Psoas muscle (tissue), 8 donors: ENCODE data around the gene MXD4. TPM values are rescaled to one million over a fixed set of nuclear protein-coding genes. Genes with fewer than 3 reads are reported as not detected.
A peak's percentile ranks its signal among the peaks of the same experiment; 100 is the strongest.

Experiments
- ATAC-seq, 4 donors: fragments of 200-7000 bp; cut with Tn5 transposase; one replicate each; pipeline ENCODE4 v1.9.1; 2020; ENCODE audit warnings: moderate library complexity in 3 of 4, mild to moderate bottlenecking in 2 of 4
- DNase-seq, 2 donors: peaks; one replicate each; pipeline ENCODE4 v3.0.0-alpha.2; 2020
- H3K27ac ChIP-seq: fragments of 200-600 bp; one replicate; pipeline ENCODE4 v1.8.0; 2022
- H3K27me3 ChIP-seq, 3 donors: fragments of 200-600 bp in 1 of 3; one replicate each; pipeline versions ENCODE4 v1.6.1 to v1.8.0; 2013 to 2022; ENCODE audit warnings: low read length in 2 of 3, mild to moderate bottlenecking in 2 of 3, moderate library complexity in 1 of 3; ENCODE audit not compliant: insufficient read depth in 3 of 3
- H3K36me3 ChIP-seq, 2 donors: fragments of 200-600 bp in 1 of 2; one replicate each; pipeline versions ENCODE4 v1.6.1 to v1.8.0; 2013 to 2022; ENCODE audit warnings: low read depth in 1 of 2, mild to moderate bottlenecking in 1 of 2, moderate library complexity in 1 of 2; ENCODE audit not compliant: insufficient read depth in 1 of 2
- H3K4me1 ChIP-seq: fragments of 200-600 bp; one replicate; pipeline ENCODE4 v1.8.0; 2022
- H3K4me3 ChIP-seq: fragments of 200-600 bp; one replicate; pipeline ENCODE4 v1.8.0; 2022; ENCODE audit warnings: mild to moderate bottlenecking
- H3K9me3 ChIP-seq: fragments of 200-600 bp; one replicate; pipeline ENCODE4 v1.8.0; 2022
- CTCF ChIP-seq: fragments of 200-600 bp; IDR thresholded peaks from one replicate; pipeline ENCODE4 v1.8.0; 2022; ENCODE audit warnings: antibody characterized with exemption
- WGBS, 3 donors: extraction: QIAGEN DNeasy Blood & Tissue Kit; methylation state at CpG; one replicate each; pipeline versions ENCODE4 v1.1.6 to v1.1.7; 2013; 5-methylcytosine and 5-hydroxymethylcytosine counted together
- intact Hi-C, 2 donors: fragments of 100-400 bp; cut with DNase I; formaldehyde crosslinking; loops; one replicate each; pipeline versions ENCODE4 v1.11.0 to v1.14.2; 2022
- polyA plus RNA-seq, 3 donors: library from polyadenylated mRNA; stranded (reverse); fragments of 200-250 nt; gene quantifications; one replicate each; pipeline ENCODE4 v1.2.3, GENCODE V29; 2013
- total RNA-seq, 4 donors: library from RNA; stranded (reverse); fragmentation: NEBNext Ultra II Directional in 2 of 4; extraction: Animal tissue kit (Norgen Biotek cat#: 25700) in 2 of 4; gene quantifications; one replicate each; pipeline versions ENCODE4 v1.2.1 to v1.2.4, GENCODE V29; 2021 to 2023
- donor health status: healthy with polysubstance abuse.
- donor health status: DM: no; HTN: no; CAD: no; lungs with moderate emphysema.
- donor health status: Bipolar disorder and iron deficiency.
- donor health status: healthy.
- donor health status: DM: yes; HTN: yes; CAD: no.
- donor health status: DM: no; HTN: no; CAD: no.
- donor health status: DM: no; HTN: no; CAD: no.
- donor health status: DM: yes; HTN: yes; CAD: no.

The MXD4 gene
- total and polyA plus RNA-seq, 7 donors = 15.4 to 36.7 (median 29.9) TPM

- no peaks in the 10 kb centered on the region for H3K9me3 ChIP-seq
- no peak for TF ChIP-seq CTCF
- WGBS, 3 donors = 62 to 70% (median 62%) methylated on average over 19 of the region's 19 CpGs
- ATAC-seq (no peak), DNase-seq (no peak)
- H3K4me1 ChIP-seq = no peaks in the 10 kb centered on the region
- no peak overlapping the region for H3K27ac ChIP-seq
- H3K36me3 ChIP-seq = no peaks in the 10 kb centered on the region
- no peak overlapping the region for H3K4me3 ChIP-seq
- no peaks in the 10 kb centered on the region for H3K27me3 ChIP-seq
- intact Hi-C loops = no loop called here
These were observed 25.1 kb upstream of the MXD4 start for GRCh38 chr4:2286904-2287593.

GRCh38 chr4:2285613-2286381 lies 23.9 kb upstream of the MXD4 start:
- DNase-seq (peak; percentile 15 to 55), ATAC-seq (no peak)
- no peak overlapping the region for H3K27ac ChIP-seq
- intact Hi-C loops = no loop called here
- WGBS, 3 donors = 75 to 80% (median 78%) methylated on average over 19 to 27 of the region's 27 CpGs
- no peaks in the 10 kb centered on the region for H3K36me3 ChIP-seq
- H3K4me3 ChIP-seq = no peak overlapping the region
- H3K9me3 ChIP-seq = no peaks in the 10 kb centered on the region
- H3K4me1 ChIP-seq = no peaks in the 10 kb centered on the region
- H3K27me3 ChIP-seq = no peaks in the 10 kb centered on the region
- no peak for TF ChIP-seq CTCF

- no peak for TF ChIP-seq CTCF
- intact Hi-C loops = loop anchor here in 1 of 2 donors (5.0 kb wide), 1 partner anchor 52 kb away; no protein-coding TSS in a partner anchor
- Histone ChIP-seq H3K27ac (no peak overlapping the region), H3K4me1 (no peaks in the 10 kb centered on the region), H3K27me3 (no peaks in the 10 kb centered on the region), H3K36me3 (no peaks in the 10 kb centered on the region), H3K4me3 (no peak overlapping the region), H3K9me3 (no peaks in the 10 kb centered on the region)
- ATAC-seq (no peak), DNase-seq (peak in 1 of 2 donors; percentile 7)
- 83 to 86% (median 86%) methylated on average over 13 to 15 of the region's 15 CpGs for WGBS, 3 donors
These were observed 23.2 kb upstream of the MXD4 start for GRCh38 chr4:2284934-2285612.

- ATAC-seq (no peak), DNase-seq (no peak)
- no peak for TF ChIP-seq CTCF
- H3K4me1 ChIP-seq = no peaks in the 10 kb centered on the region
- no peak overlapping the region for H3K27ac ChIP-seq
- H3K36me3 ChIP-seq = no peaks in the 10 kb centered on the region
- H3K27me3 ChIP-seq = no peaks in the 10 kb centered on the region
- no peaks in the 10 kb centered on the region for H3K9me3 ChIP-seq
- 96 to 97% (median 96%) methylated on average over 23 of the region's 23 CpGs for whole genome bisulfite sequencing, 3 donors
- H3K4me3 ChIP-seq = no peak overlapping the region
- intact Hi-C loops = loop anchor here in 1 of 2 donors (5.0 kb wide), 1 partner anchor 53 kb away; no protein-coding TSS in a partner anchor
These were observed 22.4 kb upstream of the MXD4 start for GRCh38 chr4:2284161-2284933.
